Glomerular visceral epithelial cell (primary cell): ENCODE results near the gene DDB1.

Experiments
- DNase-seq: peaks from one replicate; pipeline ENCODE4 v3.0.0-alpha.2; 2016; ENCODE audit errors: extremely low spot score

The DDB1 gene

GRCh38 chr11:61356706-61357105, 23.8 kb upstream of the DDB1 start:
- DNase-seq, result no peak

- DNase-seq, result no peak
These were observed 21.3 kb upstream of the DDB1 start for GRCh38 chr11:61354208-61354607.

- DNase-seq, result no peak
These were observed 20.5 kb upstream of the DDB1 start for GRCh38 chr11:61353131-61354067.

- no peak for DNase-seq
These were observed 19.1 kb upstream of the DDB1 start for GRCh38 chr11:61352038-61352437.

GRCh38 chr11:61350803-61351202, 17.9 kb upstream of the DDB1 start:
- DNase-seq, result no peak

GRCh38 chr11:61350336-61350735, 17.4 kb upstream of the DDB1 start:
- no peak for DNase-seq

GRCh38 chr11:61349916-61350315, 17.0 kb upstream of the DDB1 start:
- DNase-seq, result no peak

GRCh38 chr11:61349189-61349751, 16.4 kb upstream of the DDB1 start:
- DNase-seq, result no peak

GRCh38 chr11:61347916-61348461, 15.1 kb upstream of the DDB1 start:
- no peak for DNase-seq

GRCh38 chr11:61345954-61346843, 13.3 kb upstream of the DDB1 start:
- no peak for DNase-seq

- DNase-seq, result no peak
These were observed 12.3 kb upstream of the DDB1 start for GRCh38 chr11:61345170-61345610.

GRCh38 chr11:61343792-61344745, 11.2 kb upstream of the DDB1 start:
- DNase-seq, result no peak

GRCh38 chr11:61342207-61342803, 9.4 kb upstream of the DDB1 start:
- no peak for DNase-seq

GRCh38 chr11:61341706-61342105, 8.8 kb upstream of the DDB1 start:
- no peak for DNase-seq

GRCh38 chr11:61340979-61341378, 8.1 kb upstream of the DDB1 start:
- no peak for DNase-seq

GRCh38 chr11:61339490-61339878, 6.6 kb upstream of the DDB1 start:
- DNase-seq, result no peak

GRCh38 chr11:61338783-61339489, 6.0 kb upstream of the DDB1 start:
- no peak for DNase-seq

- no peak for DNase-seq
These were observed 5.0 kb upstream of the DDB1 start for GRCh38 chr11:61337706-61338470.
